Kidney capillary endothelial cell (primary cell): ENCODE measurements around the gene ECE1.

Experiments
- DNase-seq: peaks from one replicate; pipeline ENCODE4 v3.0.0-alpha.2; 2018; ENCODE audit warnings: low spot score

The ECE1 gene

GRCh38 chr1:21307663-21308305 is 17.5 kb upstream of the ECE1 start:
- no peak for DNase-seq

DNA sequence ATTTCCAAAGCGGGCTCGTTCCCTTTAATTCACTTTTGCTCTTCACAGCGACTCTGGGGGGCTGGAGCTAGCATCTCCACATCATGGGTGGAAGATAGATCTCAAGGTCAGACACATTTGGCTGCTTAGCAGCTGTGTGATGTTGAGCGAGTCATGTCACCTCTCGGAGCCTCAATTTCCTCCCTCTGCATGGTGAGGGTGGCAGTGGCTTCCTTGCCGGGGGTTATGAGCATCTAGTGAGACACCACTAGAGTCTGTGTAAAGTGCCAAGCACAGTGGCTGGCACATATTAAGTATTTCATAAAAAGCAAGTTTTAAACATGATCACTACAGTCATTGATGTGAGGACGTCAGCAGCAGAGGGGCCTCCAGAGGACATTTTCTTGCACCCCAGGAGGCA is 16.9 kb upstream of the ECE1 start:
- no peak for DNase-seq

DNA sequence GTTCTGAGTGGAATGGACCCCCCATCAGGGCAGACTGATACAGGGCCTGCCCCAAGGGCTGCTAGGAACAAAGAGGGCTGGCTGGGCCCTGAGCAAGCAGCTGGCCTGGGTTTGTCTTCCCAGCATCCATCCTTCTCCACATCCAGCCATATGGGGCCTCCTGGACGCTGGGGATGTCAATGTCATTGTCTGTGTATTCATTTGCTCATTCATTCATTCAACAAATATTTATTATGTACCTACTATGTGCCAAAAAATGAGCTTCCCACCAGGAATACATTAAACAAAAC is 15.6 kb upstream of the ECE1 start:
- no peak for DNase-seq

DNA sequence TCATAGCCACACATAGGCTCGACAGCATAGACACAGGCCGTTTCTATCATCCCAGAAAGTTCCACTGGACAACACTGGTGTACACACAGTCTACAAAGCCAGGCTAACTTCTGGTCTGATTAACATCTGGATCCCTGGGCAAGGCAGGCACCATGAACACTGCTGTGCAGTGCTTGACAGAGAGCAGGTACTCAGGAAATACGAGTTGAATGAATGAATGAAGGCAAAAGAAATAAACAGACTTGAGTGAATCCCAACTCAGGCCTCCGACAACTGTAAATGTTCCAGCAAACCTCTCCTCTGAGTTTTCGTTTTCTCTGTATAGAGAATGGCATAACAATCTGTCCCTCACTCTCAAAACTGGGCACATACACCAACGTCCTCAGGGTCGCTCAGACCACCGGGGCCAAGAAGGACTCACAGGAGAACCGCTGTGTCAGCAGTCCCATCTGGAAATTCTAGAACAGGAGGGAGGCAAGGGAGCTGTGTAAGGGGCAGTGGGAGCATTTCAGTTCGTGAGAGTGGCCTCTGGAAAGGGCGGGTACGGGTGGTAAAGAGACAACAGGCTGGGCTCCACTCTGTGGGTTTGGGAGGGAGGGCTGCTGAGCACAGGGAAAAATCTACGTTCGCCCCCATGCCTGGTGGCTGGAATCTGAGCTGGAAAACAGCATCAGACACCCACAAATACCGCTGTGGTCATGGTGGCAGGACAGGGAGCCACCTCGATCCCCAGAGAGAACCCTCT is 15.1 kb upstream of the ECE1 start:
- DNase-seq, result no peak

DNA sequence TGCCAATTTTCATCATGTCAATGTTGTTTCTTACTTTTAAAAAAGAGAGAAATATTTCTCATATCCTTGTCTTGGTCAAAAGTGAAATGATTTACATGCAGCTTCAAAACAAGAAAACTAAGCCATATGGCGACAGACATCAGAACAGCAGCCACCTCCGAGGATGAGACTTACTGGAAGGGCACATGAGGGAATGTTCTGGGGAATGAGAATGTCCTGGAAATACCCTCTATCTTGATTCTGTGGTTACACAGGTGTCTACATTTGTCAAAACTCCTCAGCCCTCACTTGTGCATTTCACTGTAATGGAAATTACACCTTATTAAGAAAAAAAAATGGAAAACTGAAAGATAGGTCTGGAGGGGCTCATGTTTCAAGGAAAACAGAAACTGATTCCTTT is 14.2 kb upstream of the ECE1 start:
- no peak for DNase-seq

DNA sequence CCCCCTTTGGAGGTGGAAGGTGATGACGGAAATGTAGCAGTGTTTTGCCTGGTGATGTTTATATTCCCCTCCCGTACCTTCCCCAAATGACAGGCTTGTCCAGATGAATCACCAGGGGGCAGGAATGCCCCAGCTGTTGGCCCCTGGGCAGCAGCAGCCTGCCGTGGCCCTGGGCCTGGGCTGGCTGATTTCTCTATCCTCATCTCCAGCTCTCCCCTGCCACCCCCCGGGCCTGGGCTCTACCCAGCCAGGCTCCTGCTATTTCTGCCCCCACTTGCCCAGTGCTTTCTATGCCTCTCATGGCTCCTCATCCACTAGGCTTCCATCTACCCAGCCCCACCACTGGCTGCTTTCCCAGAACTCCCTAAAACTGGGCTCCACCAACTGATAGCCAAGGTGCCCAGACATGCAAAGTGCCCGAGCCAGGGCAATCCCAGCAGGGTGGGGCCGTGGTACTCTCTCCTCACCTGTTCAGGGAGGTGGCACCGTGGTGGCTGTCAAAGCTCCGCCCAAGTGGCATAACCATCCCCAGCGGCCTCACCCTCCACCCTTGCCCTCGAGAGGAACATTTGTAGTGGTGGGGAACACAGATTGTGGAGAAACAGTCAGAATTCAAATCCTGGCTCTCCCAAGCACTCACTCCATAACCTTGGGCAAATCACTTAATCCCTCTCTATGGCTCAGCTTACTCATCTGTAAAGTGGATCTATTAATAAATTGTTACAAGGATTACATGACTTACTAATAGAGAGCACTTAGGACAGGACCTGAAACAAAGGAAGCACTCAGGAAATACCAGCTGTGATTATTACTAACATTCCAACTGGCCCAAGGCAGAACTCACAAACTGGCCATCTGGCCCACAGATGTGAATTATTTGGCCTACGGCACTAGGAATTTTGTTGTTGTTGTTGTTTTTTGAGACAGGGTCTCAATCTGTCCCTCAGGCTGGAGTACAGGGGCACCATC is 12.8 kb upstream of the ECE1 start:
- DNase-seq, result peak; percentile 83

DNA sequence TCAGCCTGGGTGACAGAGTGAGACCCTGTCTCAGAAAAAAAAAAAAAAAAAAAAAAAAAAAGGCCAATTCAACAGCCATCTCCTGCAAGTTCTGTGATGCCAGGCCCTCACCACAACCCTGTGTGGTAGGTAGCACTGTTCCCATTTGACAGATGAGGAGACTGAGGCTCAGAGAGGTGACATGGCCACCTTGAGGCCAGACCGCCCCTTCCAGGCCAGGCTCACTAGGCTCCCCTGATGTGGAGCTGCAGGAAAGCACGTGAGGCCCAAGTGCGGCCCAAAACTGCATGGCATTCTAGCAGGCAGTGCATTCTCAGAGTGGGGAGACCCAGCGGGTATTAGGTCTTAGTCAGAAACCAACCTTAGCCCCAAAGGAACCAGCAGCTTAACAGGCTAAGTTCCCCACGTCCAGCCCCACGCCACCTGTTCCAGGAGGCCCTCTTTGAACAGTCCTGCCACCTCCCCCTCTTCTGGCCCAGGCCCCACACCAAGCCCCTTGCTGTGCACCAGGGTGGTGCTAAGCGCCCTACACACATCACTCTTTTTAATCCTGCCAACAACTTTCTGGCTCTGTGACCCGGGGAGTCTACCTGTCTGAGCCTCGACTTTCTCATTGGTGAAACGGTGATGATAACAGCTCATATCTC is 11.7 kb upstream of the ECE1 start:
- no peak for DNase-seq

DNA sequence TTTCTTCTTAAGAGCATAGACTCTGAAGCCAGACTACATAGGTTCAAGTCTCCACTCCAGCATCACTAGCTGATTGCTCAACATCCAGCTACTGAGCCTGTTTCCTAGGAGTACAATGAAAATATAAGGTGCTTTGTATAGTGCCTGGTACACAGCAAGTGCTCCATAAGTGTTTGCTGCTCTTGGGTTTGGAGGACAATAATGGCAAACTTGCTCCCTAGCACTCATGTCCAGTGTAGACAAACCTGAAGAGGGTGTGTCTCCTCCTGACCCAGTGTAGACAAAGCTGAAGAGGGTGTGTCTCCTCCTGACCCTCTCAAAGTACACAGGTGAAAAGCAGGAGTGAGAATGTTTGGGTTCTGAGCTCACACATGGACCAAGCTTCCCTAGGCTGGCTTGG is 10.5 kb upstream of the ECE1 start:
- DNase-seq, result no peak

DNA sequence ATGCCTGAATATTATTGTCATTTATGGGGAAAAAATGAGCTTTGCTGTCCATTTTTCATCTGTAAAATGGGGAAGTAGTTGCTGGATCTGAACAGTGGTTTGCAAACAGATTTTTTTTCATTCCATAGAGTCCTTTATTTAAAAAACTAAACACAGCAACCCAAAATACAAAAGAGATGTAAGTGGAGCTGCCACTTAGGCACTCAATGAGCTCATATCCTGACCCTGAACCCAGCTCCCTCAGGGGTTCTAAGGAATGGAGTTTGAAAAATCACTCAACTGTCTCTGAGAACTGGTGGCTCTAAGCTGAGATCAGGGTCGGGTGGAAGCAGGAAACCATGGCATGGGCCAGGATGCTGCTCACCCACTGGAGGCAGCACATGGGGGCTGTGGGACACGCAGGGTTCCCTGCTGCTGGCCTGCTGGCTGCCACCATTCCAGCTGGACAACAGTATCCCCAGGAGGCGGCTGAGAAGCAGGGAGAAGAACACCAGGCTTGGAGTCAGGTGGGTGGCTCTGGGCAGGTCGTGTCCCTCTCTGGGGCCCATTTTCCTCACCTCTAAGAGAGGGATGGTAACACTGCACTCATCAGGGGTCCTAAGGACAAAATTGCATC is 9.6 kb upstream of the ECE1 start:
- no peak for DNase-seq

- no peak for DNase-seq
Observed at GRCh38 chr1:21298981-21299391, 8.7 kb upstream of the ECE1 start.

- no peak for DNase-seq
Observed at GRCh38 chr1:21297975-21298374, 7.7 kb upstream of the ECE1 start.

DNA sequence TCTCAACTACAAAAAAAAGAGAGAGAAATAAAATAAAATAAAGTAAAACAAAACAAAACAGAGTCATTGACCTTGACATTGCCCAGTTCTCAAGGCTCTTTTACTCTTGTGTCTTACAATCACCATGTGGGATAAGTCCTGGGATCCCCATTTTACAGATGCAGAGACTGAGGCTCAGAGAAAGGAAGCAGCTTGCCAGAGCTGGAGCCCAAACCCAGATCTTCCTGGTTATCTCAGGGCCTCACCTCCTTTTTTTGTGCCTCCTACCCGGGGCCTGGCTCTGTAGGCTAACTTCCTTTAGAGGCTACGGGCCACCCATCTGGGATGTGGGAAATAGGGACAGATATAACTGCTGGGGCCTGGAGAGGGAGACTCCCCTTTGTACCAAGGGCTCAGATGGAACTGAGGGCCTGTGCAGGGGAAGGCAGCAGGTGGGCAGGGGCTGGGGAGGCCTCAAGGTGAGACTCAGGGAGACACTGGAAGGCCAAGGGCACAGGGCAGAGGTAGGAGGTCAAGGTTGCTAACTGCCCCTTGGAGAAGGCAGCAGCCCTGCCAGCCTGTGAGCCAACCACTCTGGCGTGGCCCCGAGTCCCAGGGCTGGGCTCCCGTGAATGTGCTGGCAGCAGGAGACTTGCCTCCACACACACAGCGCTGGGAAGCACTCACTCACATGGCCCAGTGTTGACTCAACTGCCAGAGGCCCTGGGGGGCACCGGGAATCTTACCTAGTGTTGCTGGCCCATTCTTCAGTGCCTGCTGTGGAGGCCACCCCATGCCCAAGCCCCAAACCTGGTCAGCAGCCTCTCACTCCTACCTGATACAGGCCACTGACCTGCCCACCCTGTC is 6.5 kb upstream of the ECE1 start:
- no peak for DNase-seq

GRCh38 chr1:21295545-21295944 is 5.3 kb upstream of the ECE1 start:
- no peak for DNase-seq

DNA sequence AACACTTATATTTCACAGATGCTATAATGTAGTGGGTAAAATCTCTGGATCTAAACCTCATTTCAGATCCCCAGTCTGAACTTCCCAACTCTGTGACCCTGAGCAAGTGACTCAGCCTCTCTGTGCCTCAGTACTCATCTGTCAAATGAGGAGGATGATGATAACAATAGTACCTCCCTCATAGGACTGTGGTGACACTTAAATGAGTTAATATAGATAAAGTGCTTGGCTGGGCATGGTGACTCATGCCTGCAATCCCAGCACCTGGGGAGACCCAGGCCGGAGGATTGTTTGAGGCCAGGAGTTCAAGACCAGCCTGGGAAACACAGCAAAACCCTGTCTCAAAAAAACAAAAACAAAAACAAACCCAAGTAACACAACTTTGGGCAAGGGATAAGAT is 4.7 kb upstream of the ECE1 start:
- peak; percentile 65 for DNase-seq

DNA sequence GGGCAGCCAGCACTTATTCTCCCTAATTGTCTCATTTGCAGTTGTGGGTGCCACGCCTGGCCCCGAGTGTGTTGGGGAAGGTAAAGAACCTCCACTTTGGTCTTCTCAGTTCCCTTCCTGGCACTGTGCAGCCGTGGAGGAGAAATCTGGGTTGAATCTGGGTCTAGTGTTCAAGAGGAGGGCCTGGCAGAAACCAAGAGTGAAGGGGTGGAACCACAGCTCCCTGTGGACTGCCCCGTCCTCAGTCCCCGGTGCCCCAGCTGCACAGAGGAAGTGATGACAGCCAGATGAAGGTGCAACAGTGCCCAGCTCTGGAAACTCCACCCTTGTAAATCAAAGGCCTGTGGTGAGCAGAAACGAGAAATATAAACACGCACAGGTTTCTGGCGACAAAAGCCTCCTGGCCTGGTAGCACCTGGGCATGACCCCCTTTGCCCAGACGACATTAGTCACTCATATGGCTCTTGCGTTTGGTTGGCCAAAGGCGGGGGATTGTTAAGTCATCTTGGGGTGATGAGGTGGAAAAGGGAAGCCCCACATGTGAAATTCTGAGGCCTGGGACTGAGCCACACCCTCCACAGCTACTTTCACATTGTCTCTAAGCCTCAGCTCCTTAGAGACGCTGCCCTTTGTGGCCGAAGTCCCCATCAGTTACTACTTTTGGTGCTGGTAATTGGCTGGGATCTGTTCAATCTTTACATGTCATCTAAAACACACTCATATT is 4.2 kb upstream of the ECE1 start:
- DNase-seq, result no peak

DNA sequence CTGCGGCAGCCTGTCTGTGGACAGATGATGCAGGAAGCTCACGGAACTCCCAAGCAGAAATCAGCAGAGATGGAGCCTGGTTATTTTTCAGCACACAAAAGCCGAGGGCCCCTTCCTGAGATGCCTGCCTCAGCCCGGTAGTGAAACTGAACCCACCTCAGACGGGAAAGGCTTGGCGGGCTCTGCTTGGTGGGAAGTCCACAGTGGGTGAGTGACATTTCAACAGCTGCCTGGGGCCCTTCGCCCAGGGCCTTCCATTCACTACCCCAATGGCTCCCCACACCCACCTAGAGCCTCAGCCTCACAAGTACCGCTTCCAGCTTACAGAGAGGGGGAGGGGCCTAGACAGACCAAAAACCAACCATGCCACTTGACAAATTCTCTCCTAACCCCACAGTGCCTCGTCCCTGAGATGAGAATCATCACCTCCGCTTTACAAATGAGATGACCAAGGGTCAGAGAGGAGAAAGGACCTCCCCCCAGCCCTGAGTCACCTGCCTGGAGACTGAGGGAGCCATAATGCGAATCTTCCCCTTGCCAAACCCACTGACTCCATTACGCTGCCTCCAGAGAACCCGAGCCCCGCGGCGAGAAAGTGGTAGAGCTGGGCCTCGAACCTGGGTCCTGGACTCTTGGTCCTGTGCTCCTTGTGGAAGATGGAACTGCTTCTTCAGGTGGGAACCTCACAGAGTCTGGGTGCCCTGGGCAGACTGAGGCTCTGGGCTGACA is 3.4 kb upstream of the ECE1 start:
- DNase-seq, result no peak

DNA sequence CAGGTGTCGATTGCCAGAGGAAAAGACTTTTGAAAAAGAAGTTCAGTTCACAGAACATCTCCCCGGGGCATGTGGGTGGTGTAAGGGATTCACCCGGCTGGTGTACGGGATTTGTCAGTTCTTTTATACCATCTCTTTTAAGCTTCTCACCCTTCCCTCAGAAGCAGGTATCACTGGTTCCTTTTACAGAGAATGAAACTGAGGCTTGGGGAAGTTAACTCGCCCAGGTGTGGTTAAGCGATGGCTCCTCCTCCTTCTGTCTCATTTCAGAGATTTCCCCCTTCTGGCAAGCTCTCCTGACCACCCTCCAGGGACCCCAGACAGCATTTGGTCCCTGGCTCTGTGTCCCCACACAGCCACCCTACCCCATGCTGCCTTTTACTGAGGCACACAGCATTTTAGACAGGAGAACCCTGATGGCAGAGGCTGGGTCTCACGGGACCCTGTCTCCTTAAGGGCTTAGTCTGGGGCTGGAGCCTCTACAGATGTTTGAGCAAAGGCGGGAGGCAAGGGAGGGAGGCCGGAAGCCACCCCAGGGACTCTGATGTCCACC is 2.8 kb upstream of the ECE1 start:
- DNase-seq, result no peak

DNA sequence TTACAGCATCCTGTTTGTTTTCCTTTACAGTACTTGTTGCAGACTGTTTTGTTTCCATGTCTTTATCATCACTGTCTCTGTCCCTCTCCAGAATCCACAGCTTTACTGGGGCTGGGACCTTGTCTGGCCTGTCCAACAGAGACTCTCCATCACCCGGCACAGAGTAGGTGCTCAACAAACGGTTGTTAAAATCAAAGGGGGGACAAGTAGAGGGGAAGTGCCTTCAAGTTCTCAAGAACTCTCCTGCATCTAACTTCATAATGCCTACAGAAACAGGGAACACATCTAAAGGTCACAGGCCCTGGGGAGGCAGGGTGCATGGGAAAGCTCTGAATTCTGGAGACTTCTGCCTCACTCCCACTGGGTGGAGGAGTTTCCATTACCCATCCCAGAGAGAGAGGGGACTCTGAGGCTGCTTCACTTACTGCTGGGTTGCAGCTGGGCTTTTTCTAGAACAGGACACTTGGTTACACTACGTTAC is 2.3 kb upstream of the ECE1 start:
- no peak for DNase-seq

GRCh38 chr1:21291964-21292363 is 1.7 kb upstream of the ECE1 start:
- no peak for DNase-seq
